ENCODE data around the gene TMEM37. TPM values are rescaled to one million over a fixed set of nuclear protein-coding genes. Genes with fewer than 3 reads are reported as not detected.

Gene TMEM37
- total RNA-seq, 4 donors from 2014 or later = 3.7 to 15.3 (median 8.8) TPM

DNA sequence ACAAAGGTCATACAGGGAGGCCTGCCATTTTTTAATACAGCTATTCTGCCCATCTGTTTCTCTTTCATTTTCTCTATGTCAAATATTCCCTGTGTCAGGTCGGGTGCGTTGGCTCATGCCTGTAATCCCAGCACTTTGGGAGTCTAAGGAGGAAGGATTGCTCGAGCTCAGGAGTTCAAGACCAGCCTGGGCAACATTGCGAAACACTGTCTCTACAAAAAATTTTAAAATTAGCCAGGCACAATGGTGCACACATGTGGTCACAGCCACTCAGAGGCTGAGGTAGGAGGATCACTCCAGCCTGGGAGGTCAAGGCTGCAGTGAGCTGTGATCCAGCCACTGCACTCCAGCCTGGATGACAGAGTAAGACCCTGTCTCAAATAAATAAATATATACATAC lies 34.7 kb downstream of the TMEM37 start:
- 87% methylated on average over 4 of the region's 4 CpGs for WGBS, 2 donors
- H3K9me3 ChIP-seq = no peaks in the 10 kb centered on the region
- H3K36me3 ChIP-seq = no peaks in the 10 kb centered on the region

DNA sequence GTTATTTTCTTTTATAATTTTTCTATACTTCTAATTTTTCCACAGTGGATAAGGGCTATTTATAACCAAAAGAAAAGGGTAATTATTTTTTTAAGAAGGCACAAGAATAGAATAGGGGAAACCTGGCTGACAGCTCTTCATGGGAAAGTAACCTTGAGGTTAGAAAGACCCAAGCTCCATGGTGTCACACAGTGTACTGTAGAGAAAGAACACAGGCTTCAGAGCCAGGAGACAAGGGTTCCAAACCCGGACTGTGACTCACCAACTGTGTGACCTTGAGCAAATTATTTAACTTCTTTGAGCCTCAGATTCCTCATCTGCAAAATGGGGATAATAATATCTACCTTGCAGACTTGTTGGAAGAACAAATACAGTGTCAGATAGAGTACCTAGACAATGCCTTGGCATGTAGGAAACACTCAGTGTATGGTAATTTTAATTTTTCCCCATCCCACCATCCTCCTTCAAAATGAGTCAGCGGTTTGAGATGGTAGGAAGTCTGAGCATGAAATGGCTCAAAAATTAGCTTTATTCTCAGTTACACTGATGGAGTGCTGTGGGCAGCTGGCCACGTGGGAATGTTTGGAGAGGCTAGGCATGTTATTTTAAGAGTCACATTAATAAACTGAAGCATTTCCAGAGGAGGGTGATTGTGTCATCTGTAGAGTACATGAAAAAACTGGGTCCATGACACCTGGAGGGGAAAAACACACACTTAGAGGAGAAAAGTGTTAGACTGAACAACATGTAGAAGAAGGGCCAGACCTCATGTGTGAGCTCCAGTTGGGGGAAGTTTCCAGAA lies 36.7 kb downstream of the TMEM37 start:
- Histone ChIP-seq H3K36me3 (no peaks in the 10 kb centered on the region), H3K27ac (no peak overlapping the region), H3K4me3 (no peak overlapping the region), H3K9me3 (no peaks in the 10 kb centered on the region), H3K27me3 (no peaks in the 10 kb centered on the region), H3K4me1 (no peaks in the 10 kb centered on the region)
- 59 to 62% methylated on average over 3 of the region's 3 CpGs for WGBS, 2 donors
- DNase-seq (ENCODE audit: low spot score in 2 of 2) = no peak
- TF ChIP-seq POLR2A (IDR thresholded peaks at IDR 0.05) = no peak
- TF ChIP-seq EP300 (IDR thresholded peaks at IDR 0.05) = no peak
- TF ChIP-seq, protein P1, sequence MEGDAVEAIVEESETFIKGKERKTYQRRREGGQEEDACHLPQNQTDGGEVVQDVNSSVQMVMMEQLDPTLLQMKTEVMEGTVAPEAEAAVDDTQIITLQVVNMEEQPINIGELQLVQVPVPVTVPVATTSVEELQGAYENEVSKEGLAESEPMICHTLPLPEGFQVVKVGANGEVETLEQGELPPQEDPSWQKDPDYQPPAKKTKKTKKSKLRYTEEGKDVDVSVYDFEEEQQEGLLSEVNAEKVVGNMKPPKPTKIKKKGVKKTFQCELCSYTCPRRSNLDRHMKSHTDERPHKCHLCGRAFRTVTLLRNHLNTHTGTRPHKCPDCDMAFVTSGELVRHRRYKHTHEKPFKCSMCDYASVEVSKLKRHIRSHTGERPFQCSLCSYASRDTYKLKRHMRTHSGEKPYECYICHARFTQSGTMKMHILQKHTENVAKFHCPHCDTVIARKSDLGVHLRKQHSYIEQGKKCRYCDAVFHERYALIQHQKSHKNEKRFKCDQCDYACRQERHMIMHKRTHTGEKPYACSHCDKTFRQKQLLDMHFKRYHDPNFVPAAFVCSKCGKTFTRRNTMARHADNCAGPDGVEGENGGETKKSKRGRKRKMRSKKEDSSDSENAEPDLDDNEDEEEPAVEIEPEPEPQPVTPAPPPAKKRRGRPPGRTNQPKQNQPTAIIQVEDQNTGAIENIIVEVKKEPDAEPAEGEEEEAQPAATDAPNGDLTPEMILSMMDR (IDR thresholded peaks at IDR 0.05) = no peak

More for the DNA sequence above, 34.7 kb downstream of the TMEM37 start:
- H3K4me1 ChIP-seq = no peaks in the 10 kb centered on the region
- H3K27me3 ChIP-seq = no peaks in the 10 kb centered on the region
- no peak overlapping the region for H3K27ac ChIP-seq
- TF ChIP-seq, protein P1 (IDR thresholded peaks at IDR 0.05) = no peak
- no peak for TF ChIP-seq POLR2A (IDR thresholded peaks at IDR 0.05)
- no peak for TF ChIP-seq EP300 (IDR thresholded peaks at IDR 0.05)
- no peak for DNase-seq (ENCODE audit: low spot score in 2 of 2)
- no peak overlapping the region for H3K4me3 ChIP-seq

DNA sequence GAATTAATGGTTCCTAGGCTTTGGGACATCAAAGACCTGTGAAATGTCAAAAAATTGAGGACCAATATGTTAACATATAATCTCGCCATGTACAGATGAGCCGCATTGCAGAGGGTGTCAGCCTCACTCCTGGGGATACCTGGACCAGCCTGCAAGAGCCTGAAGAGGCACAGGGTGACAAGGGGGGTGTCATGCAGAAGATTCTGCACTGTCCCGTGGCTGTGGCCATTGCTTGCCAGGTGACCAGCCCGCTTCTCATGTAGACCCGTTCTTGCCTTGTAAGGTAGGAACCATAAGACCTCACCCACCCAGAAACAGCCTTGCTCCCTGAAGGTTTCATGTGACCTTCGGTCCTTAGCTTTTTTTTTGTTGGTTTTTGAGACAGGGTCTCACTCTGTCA lies 37.5 kb downstream of the TMEM37 start:
- Histone ChIP-seq H3K9me3 (no peaks in the 10 kb centered on the region), H3K27me3 (no peaks in the 10 kb centered on the region), H3K4me1 (no peaks in the 10 kb centered on the region), H3K27ac (no peak overlapping the region), H3K4me3 (no peak overlapping the region), H3K36me3 (no peaks in the 10 kb centered on the region)
- 86 to 95% methylated on average over 6 of the region's 6 CpGs for WGBS, 2 donors
- TF ChIP-seq EP300 (IDR thresholded peaks at IDR 0.05) (no peak), POLR2A (IDR thresholded peaks at IDR 0.05) (no peak)
- TF ChIP-seq, protein P1 (IDR thresholded peaks at IDR 0.05) = no peak
- DNase-seq (ENCODE audit: low spot score in 2 of 2) = no peak

DNA sequence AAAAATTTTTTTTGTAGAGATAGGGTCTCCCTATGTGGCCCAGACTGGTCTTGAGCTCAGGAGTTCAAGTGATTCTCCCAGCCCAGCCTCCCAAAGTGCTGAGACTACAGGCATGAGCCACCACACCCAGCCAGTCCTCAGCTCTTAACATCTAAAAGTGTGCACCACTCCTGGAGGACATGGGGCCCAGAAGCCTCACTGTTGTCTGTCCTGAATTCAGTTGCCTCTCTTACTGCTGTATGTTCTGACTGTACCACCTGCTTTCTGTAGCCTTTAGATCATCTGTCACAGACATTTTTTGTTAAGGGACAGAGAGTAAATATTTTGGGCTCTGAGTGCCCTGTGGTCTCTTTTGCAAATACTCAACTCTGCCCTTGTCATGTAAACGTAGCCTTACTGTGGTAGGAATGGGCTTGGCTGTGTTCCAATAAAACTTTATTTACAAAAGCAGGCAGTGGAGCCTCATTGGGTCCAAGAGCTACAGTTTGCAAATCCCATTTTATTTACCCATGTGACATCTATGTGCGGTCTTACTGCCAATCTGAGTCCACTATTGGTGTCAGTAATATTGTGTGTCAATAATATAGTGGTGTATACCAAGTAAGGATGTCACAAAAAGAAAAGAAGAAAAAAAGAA lies 38.1 kb downstream of the TMEM37 start:
- DNase-seq (ENCODE audit: low spot score in 2 of 2) = no peak
- Histone ChIP-seq H3K4me1 (no peaks in the 10 kb centered on the region), H3K27ac (no peak overlapping the region), H3K4me3 (no peak overlapping the region), H3K27me3 (no peaks in the 10 kb centered on the region), H3K36me3 (no peaks in the 10 kb centered on the region), H3K9me3 (no peaks in the 10 kb centered on the region)
- 27 to 53% methylated on average over 2 of the region's 2 CpGs for WGBS, 2 donors
- TF ChIP-seq, protein P1 (IDR thresholded peaks at IDR 0.05) = no peak
- TF ChIP-seq POLR2A (IDR thresholded peaks at IDR 0.05) (no peak), EP300 (IDR thresholded peaks at IDR 0.05) (no peak)

DNA sequence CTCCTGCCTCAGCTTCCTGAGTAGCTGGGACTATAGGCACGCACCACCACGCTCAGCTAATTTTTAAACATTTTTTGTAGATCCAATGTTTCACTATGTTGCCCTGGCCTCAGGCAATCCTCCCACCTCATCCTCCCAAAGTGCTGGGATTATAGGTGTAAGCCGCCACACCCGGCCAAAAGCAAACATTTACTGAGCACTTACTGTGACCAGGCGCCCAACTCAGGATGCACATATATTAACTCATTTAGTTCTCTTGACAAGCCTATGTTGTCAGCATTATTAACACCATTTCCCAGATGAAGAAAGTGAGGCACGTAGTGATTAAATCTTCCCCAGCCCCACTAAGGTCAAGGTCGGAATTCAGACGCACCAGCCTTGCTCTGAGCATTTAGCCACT lies 41.1 kb downstream of the TMEM37 start:
- DNase-seq (ENCODE audit: low spot score in 2 of 2) = no peak
- 89 to 93% methylated on average over 8 of the region's 8 CpGs for WGBS, 2 donors
- H3K27me3 ChIP-seq = no peaks in the 10 kb centered on the region
- no peaks in the 10 kb centered on the region for H3K36me3 ChIP-seq
- H3K4me3 ChIP-seq = no peak overlapping the region
- peaks cover 0 to 9% (median 0%) of the 10 kb centered on the region in 4 donors for H3K4me1 ChIP-seq
- H3K9me3 ChIP-seq = no peaks in the 10 kb centered on the region
- TF ChIP-seq, protein P1 (IDR thresholded peaks at IDR 0.05) = no peak
- TF ChIP-seq EP300 (IDR thresholded peaks at IDR 0.05) = no peak
- TF ChIP-seq POLR2A (IDR thresholded peaks at IDR 0.05) = no peak
- H3K27ac ChIP-seq = no peak overlapping the region

Measured in tibial nerve (tissue), 4 donors.